Stimulated activated naive CD8-positive, alpha-beta T cell treated with anti-CD3 and anti-CD28 coated beads, Interleukin-15, amount 100 ng/mL, for 72 hours (primary cell): Measurements from ENCODE around the gene LAMA5.

ENCODE experiments used
- ATAC-seq: fragments of 150-1000 bp; cut with Tn5 transposase; 2 replicates; pipeline ENCODE4 v1.10.0; 2021; ENCODE audit warnings: mild to moderate bottlenecking, moderate library complexity
- DNase-seq, 2 donors: peaks; one replicate each; pipeline ENCODE4 v3.0.0; 2021 to 2022
- H3K27ac Mint-ChIP-seq, 2 donors: one replicate each; pipeline ENCODE4 v1.8.0; 2022; ENCODE audit warnings: mild to moderate bottlenecking in 2 of 2, mixed read lengths in 2 of 2, moderate library complexity in 2 of 2
- H3K27me3 Mint-ChIP-seq: one replicate; pipeline ENCODE4 v1.8.0; 2022; ENCODE audit warnings: mixed read lengths
- H3K4me1 Mint-ChIP-seq: one replicate; pipeline ENCODE4 v1.8.0; 2022; ENCODE audit warnings: mild to moderate bottlenecking, mixed read lengths
- H3K4me3 Mint-ChIP-seq, 2 donors: one replicate each; pipeline ENCODE4 v1.8.0; 2022; ENCODE audit warnings: mild to moderate bottlenecking in 2 of 2, mixed read lengths in 2 of 2, moderate library complexity in 1 of 2
- H3K9me3 Mint-ChIP-seq, 2 donors: one replicate each; pipeline ENCODE4 v1.8.0; 2022; ENCODE audit warnings: mixed read lengths in 2 of 2

The LAMA5 gene

GRCh38 chr20:62367136-62367632 is at the start of gene LAMA5:
TSS of gene LAMA5 (minus strand) at chr20:62367312. CDS start at chr20:62367245, 67 bp downstream.
- Mint-ChIP-seq H3K27me3 (peaks cover 60% of the 10 kb centered on the region), H3K9me3 (no peaks in the 10 kb centered on the region), H3K27ac (no peak within 1 kb of the TSS), H3K4me3 (peak within 1 kb of the TSS; percentile 62 to 81), H3K4me1 (peaks cover 26% of the 10 kb centered on the region)
- ATAC-seq = peak; percentile 21
- no peak for DNase-seq

GRCh38 chr20:62415354-62416111 is 48.4 kb upstream of the LAMA5 start:
- DNase-seq (no peak), ATAC-seq (no peak)
- Mint-ChIP-seq H3K4me1 (peaks cover under 1% of the 10 kb centered on the region), H3K27me3 (peaks cover under 1% of the 10 kb centered on the region), H3K4me3 (no peak overlapping the region), H3K27ac (no peak overlapping the region), H3K9me3 (no peaks in the 10 kb centered on the region)

GRCh38 chr20:62413896-62414481 is 46.9 kb upstream of the LAMA5 start:
- no peak for DNase-seq
- H3K4me3 Mint-ChIP-seq = no peak overlapping the region
- no peak overlapping the region for H3K27ac Mint-ChIP-seq
- no peak for ATAC-seq
- H3K27me3 Mint-ChIP-seq = peaks cover 16% of the 10 kb centered on the region
- no peaks in the 10 kb centered on the region for H3K9me3 Mint-ChIP-seq
- H3K4me1 Mint-ChIP-seq = peaks cover 14% of the 10 kb centered on the region

GRCh38 chr20:62413025-62413570 is 46.0 kb upstream of the LAMA5 start:
- peaks cover 17% of the 10 kb centered on the region for H3K27me3 Mint-ChIP-seq
- no peak overlapping the region for H3K27ac Mint-ChIP-seq
- no peak overlapping the region for H3K4me3 Mint-ChIP-seq
- peaks cover 14% of the 10 kb centered on the region for H3K4me1 Mint-ChIP-seq
- DNase-seq (no peak), ATAC-seq (no peak)
- no peaks in the 10 kb centered on the region for H3K9me3 Mint-ChIP-seq

- peaks cover 19% of the 10 kb centered on the region for H3K4me1 Mint-ChIP-seq
- no peaks in the 10 kb centered on the region for H3K9me3 Mint-ChIP-seq
- ATAC-seq (no peak), DNase-seq (no peak)
- H3K27ac Mint-ChIP-seq = no peak overlapping the region
- H3K27me3 Mint-ChIP-seq = peaks cover 17% of the 10 kb centered on the region
- no peak overlapping the region for H3K4me3 Mint-ChIP-seq
These were observed 45.3 kb upstream of the LAMA5 start for GRCh38 chr20:62412194-62413024.

- no peaks in the 10 kb centered on the region for H3K9me3 Mint-ChIP-seq
- H3K4me3 Mint-ChIP-seq = no peak overlapping the region
- H3K27ac Mint-ChIP-seq = no peak overlapping the region
- peaks cover 21% of the 10 kb centered on the region for H3K4me1 Mint-ChIP-seq
- DNase-seq (no peak), ATAC-seq (no peak)
- H3K27me3 Mint-ChIP-seq = peaks cover 17% of the 10 kb centered on the region
These were observed 44.5 kb upstream of the LAMA5 start for GRCh38 chr20:62411479-62412193.

GRCh38 chr20:62410746-62411478 is 43.8 kb upstream of the LAMA5 start:
- H3K27ac Mint-ChIP-seq = peak overlapping the region in 1 of 2 donors; percentile 69
- H3K27me3 Mint-ChIP-seq = peaks cover 17% of the 10 kb centered on the region
- no peak overlapping the region for H3K4me3 Mint-ChIP-seq
- no peaks in the 10 kb centered on the region for H3K9me3 Mint-ChIP-seq
- peaks cover 27% of the 10 kb centered on the region for H3K4me1 Mint-ChIP-seq
- ATAC-seq = no peak
- no peak for DNase-seq

- Mint-ChIP-seq H3K27ac (peak overlapping the region in 1 of 2 donors; percentile 15), H3K27me3 (peaks cover 17% of the 10 kb centered on the region), H3K4me3 (peak overlapping the region in 1 of 2 donors; percentile 49), H3K4me1 (peaks cover 35% of the 10 kb centered on the region), H3K9me3 (no peaks in the 10 kb centered on the region)
- ATAC-seq (no peak), DNase-seq (peak; percentile 39 to 45)
These were observed 43.0 kb upstream of the LAMA5 start for GRCh38 chr20:62409931-62410745.

GRCh38 chr20:62409086-62409853 is 42.2 kb upstream of the LAMA5 start:
- Mint-ChIP-seq H3K9me3 (no peaks in the 10 kb centered on the region), H3K4me3 (no peak overlapping the region), H3K27ac (no peak overlapping the region), H3K4me1 (peaks cover 40% of the 10 kb centered on the region), H3K27me3 (peaks cover 17% of the 10 kb centered on the region)
- ATAC-seq (no peak), DNase-seq (no peak)

- Mint-ChIP-seq H3K4me3 (no peak overlapping the region), H3K4me1 (peaks cover 43% of the 10 kb centered on the region), H3K27me3 (peaks cover 17% of the 10 kb centered on the region), H3K27ac (no peak overlapping the region), H3K9me3 (no peaks in the 10 kb centered on the region)
- DNase-seq = no peak
- no peak for ATAC-seq
These were observed 41.5 kb upstream of the LAMA5 start for GRCh38 chr20:62408640-62409039.

- Mint-ChIP-seq H3K27me3 (peaks cover 17% of the 10 kb centered on the region), H3K9me3 (no peaks in the 10 kb centered on the region), H3K4me3 (peak overlapping the region; percentile 84 to 85), H3K27ac (peak overlapping the region; percentile 86 to 95), H3K4me1 (peaks cover 43% of the 10 kb centered on the region)
- no peak for ATAC-seq
- DNase-seq = no peak
These were observed 40.9 kb upstream of the LAMA5 start for GRCh38 chr20:62408055-62408454.

GRCh38 chr20:62407221-62407992 is 40.3 kb upstream of the LAMA5 start, which contains the start of gene CABLES2:
TSS of gene CABLES2 (minus strand) at chr20:62407285. CDS start at chr20:62407276, 9 bp downstream.
- DNase-seq (peak; percentile 92 to 95), ATAC-seq (peak; percentile 93)
- Mint-ChIP-seq H3K4me1 (peaks cover 43% of the 10 kb centered on the region), H3K27me3 (peaks cover 17% of the 10 kb centered on the region), H3K27ac (peak within 1 kb of the TSS; percentile 86 to 95), H3K4me3 (peak within 1 kb of the TSS; percentile 84 to 85), H3K9me3 (no peaks in the 10 kb centered on the region)
